H1 (cell line): ENCODE measurements around the gene CA10. TPM values are rescaled to one million over a fixed set of nuclear protein-coding genes. Genes with fewer than 3 reads are reported as not detected.

Source experiments
- CEBPB ChIP-seq: IDR thresholded peaks from 2 replicates; pipeline ENCODE4 v1.6.1; 2012; ENCODE audit warnings: low read depth, low read length
- CHD1 ChIP-seq: IDR thresholded peaks from 2 replicates; pipeline ENCODE4 v1.6.1; 2012; ENCODE audit warnings: low read depth, low read length, improper control_type of control experiment
- JUN ChIP-seq: IDR thresholded peaks from 2 replicates; pipeline ENCODE4 v1.6.1; 2011; ENCODE audit warnings: low read depth, mild to moderate bottlenecking, improper control_type of control experiment, low read length
- KDM5A ChIP-seq: fragments of 200-600 bp; IDR thresholded peaks from 2 replicates; pipeline ENCODE4 v1.7.1; 2012; ENCODE audit warnings: mild to moderate bottlenecking, low read length, inconsistent platforms, mixed read lengths
- polyA plus RNA-seq, 7 experiments: library from polyadenylated mRNA; depleted of rRNA in 3 of 7; stranded (reverse) in 5 of 7; unstranded in 2 of 7; fragments of >200 nt in 5 of 7; fragments of 200-250 nt in 2 of 7; gene quantifications; 1 replicate in 5 of 7; 2 replicates in 1 of 7; 4 replicates in 1 of 7; pipeline versions ENCODE4 v1.2.1 to v1.2.3, GENCODE V29; 2011 to 2013; ENCODE audit warnings: missing spikeins in 2 of 7, mixed read lengths in 2 of 7
- total RNA-seq: library from RNA; stranded (reverse); fragmentation: NEBNext Ultra II Directional; extraction: Animal tissue kit (Norgen Biotek cat#: 25700); gene quantifications from 2 replicates; pipeline ENCODE4 v1.2.1, GENCODE V29; 2021

CA10 gene
- total and polyA plus RNA-seq, 2 of the 8 experiments (the other 6 are each of a cell fraction or from before 2014, with no cell fraction given), result 0.60 to 0.63 TPM

DNA sequence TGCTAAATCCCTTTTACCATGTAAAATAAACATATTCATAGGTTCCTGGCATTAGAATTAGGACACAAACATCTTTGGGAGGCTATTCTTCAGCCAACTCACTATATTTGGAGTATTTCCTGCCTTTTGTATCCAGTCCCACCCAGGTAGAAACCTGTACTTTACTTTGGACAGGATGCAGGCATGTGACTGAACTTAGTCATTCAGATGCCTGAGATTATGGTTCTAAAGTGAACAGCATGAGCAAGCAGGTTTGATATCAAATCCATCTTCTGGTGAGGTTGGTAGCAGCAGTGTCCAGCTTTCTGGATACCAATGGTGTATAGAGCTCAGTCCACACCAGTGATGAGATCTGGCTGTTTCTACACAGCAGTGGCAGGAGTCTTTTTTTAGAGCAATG lies 20.2 kb downstream of the CA10 start (continued):
- TF ChIP-seq CHD1, result no peak
- no peak for TF ChIP-seq KDM5A
- TF ChIP-seq JUN, result no peak
- TF ChIP-seq CEBPB, result no peak
- TF ChIP-seq, all 59 proteins: peak for 0
